ENCODE measurements around the gene TAS2R3. TPM values are rescaled to one million over a fixed set of nuclear protein-coding genes. Genes with fewer than 3 reads are reported as not detected.

The TAS2R3 gene
- polyA plus RNA-seq (2013, experiment 1 of 2) = not detected
- not detected for polyA plus RNA-seq (2013, experiment 2 of 2)

- no peak within 1 kb of the TSS for H4K8ac ChIP-seq (ENCODE audit: low read length)
- H3K4me3 ChIP-seq (ENCODE audit: insufficient read depth in 1 of 2, low read depth in 1 of 2, low read length in 2 of 2) = no peak within 1 kb of the TSS
- H2BK5ac ChIP-seq (ENCODE audit: low read depth, low read length, poor library complexity, severe bottlenecking) = no peak within 1 kb of the TSS
- H3K27ac ChIP-seq (ENCODE audit: low read length, poor library complexity, severe bottlenecking) = no peak within 1 kb of the TSS
- no peak within 1 kb of the TSS for H3K9ac ChIP-seq (ENCODE audit: low read length)
- H3K23ac ChIP-seq (ENCODE audit: low read length in 2 of 2) = no peak within 1 kb of the TSS
- no peaks in the 10 kb centered on the region for H3K4me1 ChIP-seq (ENCODE audit: control insufficient read depth, insufficient read depth, low read depth, low read length)
- no peak within 1 kb of the TSS for H2AFZ ChIP-seq (ENCODE audit: low read depth, low read length)
- no peak within 1 kb of the TSS for H4K91ac ChIP-seq (ENCODE audit: low read length)
- H3K4ac ChIP-seq (ENCODE audit: low read depth in 1 of 2, low read length in 2 of 2) = no peak within 1 kb of the TSS
- no peaks in the 10 kb centered on the region for H3K9me3 ChIP-seq (ENCODE audit: control insufficient read depth, low read length)
- no peak within 1 kb of the TSS for H2BK120ac ChIP-seq (ENCODE audit: low read depth, low read length)
- H3K14ac ChIP-seq (ENCODE audit: low read length in 2 of 2) = no peak within 1 kb of the TSS
- 98% methylated on average over 3 of the region's 3 CpGs for WGBS
- H3K79me1 ChIP-seq (replicated peaks; ENCODE audit: low read length, poor library complexity, severe bottlenecking) = peaks cover 19% of the 10 kb centered on the region
- no peak for DNase-seq
- no peak within 1 kb of the TSS for H2BK12ac ChIP-seq (ENCODE audit: low read length in 2 of 2)
- no peak within 1 kb of the TSS for H2AK5ac ChIP-seq (ENCODE audit: low read length, severe bottlenecking)
- no peak within 1 kb of the TSS for H2BK15ac ChIP-seq (ENCODE audit: low read depth, poor library complexity, severe bottlenecking)
- no peak within 1 kb of the TSS for H3K4me2 ChIP-seq (ENCODE audit: low read length, poor library complexity, severe bottlenecking)
- no peak within 1 kb of the TSS for H3K18ac ChIP-seq (ENCODE audit: low read depth in 1 of 2, low read length in 2 of 2)
- no peaks in the 10 kb centered on the region for H3K27me3 ChIP-seq (ENCODE audit: control insufficient read depth in 1 of 2, insufficient read depth in 1 of 2, low read length in 2 of 2)
- H3K36me3 ChIP-seq (ENCODE audit: control insufficient read depth in 1 of 2, insufficient read depth in 2 of 2, low read depth in 1 of 2, low read length in 2 of 2) = peaks cover 16 to 61% of the 10 kb centered on the region in 2 experiments
These were observed at the start of gene TAS2R3 for GRCh38 chr7:141763797-141764196. Gene TAS2R3 (plus strand): TSS chr7:141764097. CDS start chr7:141764159, 62 bp downstream.

- Histone ChIP-seq H3K79me1 (replicated peaks; ENCODE audit: low read length, poor library complexity, severe bottlenecking) (no peaks in the 10 kb centered on the region), H3K9me3 (ENCODE audit: control insufficient read depth, low read length) (no peaks in the 10 kb centered on the region), H3K27me3 (ENCODE audit: control insufficient read depth in 1 of 2, insufficient read depth in 1 of 2, low read length in 2 of 2) (peaks cover 0 to 36% of the 10 kb centered on the region in 2 experiments), H3K23ac (ENCODE audit: low read length in 2 of 2) (no peak overlapping the region), H2AFZ (ENCODE audit: low read depth, low read length) (no peak overlapping the region), H3K4ac (ENCODE audit: low read depth in 1 of 2, low read length in 2 of 2) (no peak overlapping the region), H3K4me1 (ENCODE audit: control insufficient read depth, insufficient read depth, low read depth, low read length) (no peaks in the 10 kb centered on the region), H2BK12ac (ENCODE audit: low read length in 2 of 2) (no peak overlapping the region), H3K4me2 (ENCODE audit: low read length, poor library complexity, severe bottlenecking) (no peak overlapping the region), H3K9ac (ENCODE audit: low read length) (no peak overlapping the region), H2BK120ac (ENCODE audit: low read depth, low read length) (no peak overlapping the region), H4K91ac (ENCODE audit: low read length) (no peak overlapping the region), H2BK5ac (ENCODE audit: low read depth, low read length, poor library complexity, severe bottlenecking) (no peak overlapping the region), H3K18ac (ENCODE audit: low read depth in 1 of 2, low read length in 2 of 2) (no peak overlapping the region), H3K27ac (ENCODE audit: low read length, poor library complexity, severe bottlenecking) (no peak overlapping the region), H3K14ac (ENCODE audit: low read length in 2 of 2) (no peak overlapping the region), H4K8ac (ENCODE audit: low read length) (no peak overlapping the region), H2AK5ac (ENCODE audit: low read length, severe bottlenecking) (no peak overlapping the region), H2BK15ac (ENCODE audit: low read depth, poor library complexity, severe bottlenecking) (no peak overlapping the region), H3K36me3 (ENCODE audit: control insufficient read depth in 1 of 2, insufficient read depth in 2 of 2, low read depth in 1 of 2, low read length in 2 of 2) (no peaks in the 10 kb centered on the region), H3K4me3 (ENCODE audit: insufficient read depth in 1 of 2, low read depth in 1 of 2, low read length in 2 of 2) (no peak overlapping the region)
- DNase-seq = no peak
- WGBS = 87% methylated on average over 2 of the region's 2 CpGs
These were observed 49.3 kb upstream of the TAS2R3 start for GRCh38 chr7:141714571-141714970.

GRCh38 chr7:141715018-141715417 lies 48.9 kb upstream of the TAS2R3 start:
- Histone ChIP-seq H2BK12ac (ENCODE audit: low read length in 2 of 2) (no peak overlapping the region), H3K14ac (ENCODE audit: low read length in 2 of 2) (no peak overlapping the region), H3K4me1 (ENCODE audit: control insufficient read depth, insufficient read depth, low read depth, low read length) (no peaks in the 10 kb centered on the region), H2BK15ac (ENCODE audit: low read depth, poor library complexity, severe bottlenecking) (no peak overlapping the region), H3K23ac (ENCODE audit: low read length in 2 of 2) (no peak overlapping the region), H3K4me2 (ENCODE audit: low read length, poor library complexity, severe bottlenecking) (no peak overlapping the region), H3K9ac (ENCODE audit: low read length) (no peak overlapping the region), H3K27ac (ENCODE audit: low read length, poor library complexity, severe bottlenecking) (no peak overlapping the region), H3K79me1 (replicated peaks; ENCODE audit: low read length, poor library complexity, severe bottlenecking) (no peaks in the 10 kb centered on the region), H3K36me3 (ENCODE audit: control insufficient read depth in 1 of 2, insufficient read depth in 2 of 2, low read depth in 1 of 2, low read length in 2 of 2) (no peaks in the 10 kb centered on the region), H4K91ac (ENCODE audit: low read length) (no peak overlapping the region), H2BK5ac (ENCODE audit: low read depth, low read length, poor library complexity, severe bottlenecking) (no peak overlapping the region), H2AFZ (ENCODE audit: low read depth, low read length) (no peak overlapping the region), H3K4ac (ENCODE audit: low read depth in 1 of 2, low read length in 2 of 2) (no peak overlapping the region), H3K9me3 (ENCODE audit: control insufficient read depth, low read length) (no peaks in the 10 kb centered on the region), H3K27me3 (ENCODE audit: control insufficient read depth in 1 of 2, insufficient read depth in 1 of 2, low read length in 2 of 2) (peaks cover 0 to 32% of the 10 kb centered on the region in 2 experiments), H2AK5ac (ENCODE audit: low read length, severe bottlenecking) (no peak overlapping the region), H3K4me3 (ENCODE audit: insufficient read depth in 1 of 2, low read depth in 1 of 2, low read length in 2 of 2) (no peak overlapping the region), H4K8ac (ENCODE audit: low read length) (no peak overlapping the region), H2BK120ac (ENCODE audit: low read depth, low read length) (no peak overlapping the region), H3K18ac (ENCODE audit: low read depth in 1 of 2, low read length in 2 of 2) (no peak overlapping the region)
- 50% methylated on average over 1 of the region's 4 CpGs for WGBS
- no peak for DNase-seq

GRCh38 chr7:141715794-141716689 lies 47.9 kb upstream of the TAS2R3 start:
- Histone ChIP-seq H3K4me2 (ENCODE audit: low read length, poor library complexity, severe bottlenecking) (no peak overlapping the region), H2BK120ac (ENCODE audit: low read depth, low read length) (no peak overlapping the region), H2AK5ac (ENCODE audit: low read length, severe bottlenecking) (no peak overlapping the region), H3K4me1 (ENCODE audit: control insufficient read depth, insufficient read depth, low read depth, low read length) (no peaks in the 10 kb centered on the region), H3K27ac (ENCODE audit: low read length, poor library complexity, severe bottlenecking) (no peak overlapping the region), H3K23ac (ENCODE audit: low read length in 2 of 2) (no peak overlapping the region), H3K79me1 (replicated peaks; ENCODE audit: low read length, poor library complexity, severe bottlenecking) (no peaks in the 10 kb centered on the region), H3K18ac (ENCODE audit: low read depth in 1 of 2, low read length in 2 of 2) (no peak overlapping the region), H2BK5ac (ENCODE audit: low read depth, low read length, poor library complexity, severe bottlenecking) (no peak overlapping the region), H3K9me3 (ENCODE audit: control insufficient read depth, low read length) (no peaks in the 10 kb centered on the region), H2BK15ac (ENCODE audit: low read depth, poor library complexity, severe bottlenecking) (no peak overlapping the region), H3K4me3 (ENCODE audit: insufficient read depth in 1 of 2, low read depth in 1 of 2, low read length in 2 of 2) (no peak overlapping the region), H3K9ac (ENCODE audit: low read length) (no peak overlapping the region), H3K14ac (ENCODE audit: low read length in 2 of 2) (no peak overlapping the region), H4K91ac (ENCODE audit: low read length) (no peak overlapping the region), H3K27me3 (ENCODE audit: control insufficient read depth in 1 of 2, insufficient read depth in 1 of 2, low read length in 2 of 2) (peaks cover 0 to 22% of the 10 kb centered on the region in 2 experiments), H2AFZ (ENCODE audit: low read depth, low read length) (no peak overlapping the region), H3K36me3 (ENCODE audit: control insufficient read depth in 1 of 2, insufficient read depth in 2 of 2, low read depth in 1 of 2, low read length in 2 of 2) (no peaks in the 10 kb centered on the region), H4K8ac (ENCODE audit: low read length) (no peak overlapping the region), H2BK12ac (ENCODE audit: low read length in 2 of 2) (no peak overlapping the region), H3K4ac (ENCODE audit: low read depth in 1 of 2, low read length in 2 of 2) (no peak overlapping the region)
- 41% methylated on average over 4 of the region's 6 CpGs for WGBS
- no peak for DNase-seq

Data from mesenchymal stem cell (in vitro differentiated cells and primary cell).